ENCODE data around the gene MEIS2. TPM values are rescaled to one million over a fixed set of nuclear protein-coding genes. Genes with fewer than 3 reads are reported as not detected.

Gene MEIS2
- total RNA-seq, 1 donor from 2014 or later = 58.5 TPM

DNA sequence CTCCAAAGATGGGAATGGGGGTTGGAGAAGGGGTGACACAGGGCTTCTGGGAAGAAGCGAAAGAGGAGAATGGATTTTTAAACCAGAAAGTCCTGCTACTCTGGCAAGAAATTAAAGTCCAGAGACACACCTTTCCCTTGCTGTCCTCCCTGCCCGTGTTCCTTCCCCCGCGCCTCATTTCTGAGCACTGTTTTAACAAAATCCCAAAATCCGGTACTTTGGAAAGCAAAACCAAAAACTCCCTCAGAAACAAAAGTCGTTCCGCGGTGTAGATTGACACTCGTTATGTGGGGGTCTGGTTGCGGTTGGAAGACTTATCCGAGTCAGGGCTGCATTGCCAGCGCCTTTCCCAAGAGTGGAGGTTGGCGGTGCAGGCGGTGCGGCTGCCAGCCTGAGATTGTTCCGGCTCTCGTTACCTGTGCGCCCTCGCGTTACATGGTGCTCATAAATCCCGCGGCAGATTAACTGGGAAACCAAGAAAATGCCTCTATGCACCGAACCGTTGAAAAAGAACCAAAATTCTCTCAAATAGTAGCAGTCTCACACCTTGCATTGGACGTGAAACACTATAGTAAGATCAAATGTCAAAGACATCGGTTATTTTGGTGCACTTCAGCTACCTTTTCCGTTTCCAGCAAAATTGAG is 217.7 kb downstream of the MEIS2 start:
- DNase-seq (ENCODE audit: low read depth, low spot score) = no peak
- TF ChIP-seq CTCF (conservative IDR thresholded peaks at IDR 0.05) = no peak

GRCh38 chr15:36882056-36882455 is 218.3 kb downstream of the MEIS2 start:
- H3K27me3 Mint-ChIP-seq (ENCODE audit: low read depth) = peaks cover 100% of the 10 kb centered on the region
- no peaks in the 10 kb centered on the region for H3K9me3 Mint-ChIP-seq
- H3K36me3 Mint-ChIP-seq (ENCODE audit: low read depth) = peaks cover 11% of the 10 kb centered on the region
- no peak for TF ChIP-seq CTCF (conservative IDR thresholded peaks at IDR 0.05)
- no peak overlapping the region for H3K27ac Mint-ChIP-seq (ENCODE audit: unreplicated experiment)
- peak overlapping the region; percentile 80 for H3K4me3 Mint-ChIP-seq
- no peak for DNase-seq (ENCODE audit: low read depth, low spot score)
- peaks cover 71% of the 10 kb centered on the region for H3K4me1 Mint-ChIP-seq

More for the DNA sequence above, 217.7 kb downstream of the MEIS2 start:
- no peaks in the 10 kb centered on the region for H3K9me3 Mint-ChIP-seq
- H3K27ac Mint-ChIP-seq (ENCODE audit: unreplicated experiment) = no peak overlapping the region
- peaks cover 11% of the 10 kb centered on the region for H3K36me3 Mint-ChIP-seq (ENCODE audit: low read depth)
- H3K4me3 Mint-ChIP-seq = peak overlapping the region; percentile 80
- peaks cover 100% of the 10 kb centered on the region for H3K27me3 Mint-ChIP-seq (ENCODE audit: low read depth)
- H3K4me1 Mint-ChIP-seq = peaks cover 71% of the 10 kb centered on the region

DNA sequence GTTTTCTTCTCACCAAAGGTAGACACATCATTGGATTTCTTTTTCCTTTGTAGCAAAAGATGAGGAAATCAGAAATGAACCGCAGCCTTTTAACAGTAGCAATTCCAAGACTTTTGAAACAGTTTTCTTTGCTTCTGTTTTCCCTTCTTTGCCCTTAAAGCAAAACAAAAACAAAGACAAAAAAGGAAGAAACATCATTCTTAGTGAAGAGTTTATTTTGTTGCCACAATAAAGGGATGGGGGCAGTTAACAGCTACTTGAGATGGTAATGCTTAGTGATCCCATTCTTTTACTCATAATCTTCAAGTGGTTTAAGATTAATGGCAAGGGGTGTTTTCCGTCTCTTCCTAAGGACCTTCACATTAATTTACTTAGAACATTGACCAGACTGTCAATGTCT is 218.8 kb downstream of the MEIS2 start:
- no peak for DNase-seq (ENCODE audit: low read depth, low spot score)
- Mint-ChIP-seq H3K4me3 (peak overlapping the region; percentile 14), H3K9me3 (no peaks in the 10 kb centered on the region), H3K27ac (ENCODE audit: unreplicated experiment) (no peak overlapping the region), H3K36me3 (ENCODE audit: low read depth) (peaks cover 11% of the 10 kb centered on the region), H3K27me3 (ENCODE audit: low read depth) (peaks cover 100% of the 10 kb centered on the region), H3K4me1 (peaks cover 72% of the 10 kb centered on the region)
- TF ChIP-seq CTCF (conservative IDR thresholded peaks at IDR 0.05) = no peak

DNA sequence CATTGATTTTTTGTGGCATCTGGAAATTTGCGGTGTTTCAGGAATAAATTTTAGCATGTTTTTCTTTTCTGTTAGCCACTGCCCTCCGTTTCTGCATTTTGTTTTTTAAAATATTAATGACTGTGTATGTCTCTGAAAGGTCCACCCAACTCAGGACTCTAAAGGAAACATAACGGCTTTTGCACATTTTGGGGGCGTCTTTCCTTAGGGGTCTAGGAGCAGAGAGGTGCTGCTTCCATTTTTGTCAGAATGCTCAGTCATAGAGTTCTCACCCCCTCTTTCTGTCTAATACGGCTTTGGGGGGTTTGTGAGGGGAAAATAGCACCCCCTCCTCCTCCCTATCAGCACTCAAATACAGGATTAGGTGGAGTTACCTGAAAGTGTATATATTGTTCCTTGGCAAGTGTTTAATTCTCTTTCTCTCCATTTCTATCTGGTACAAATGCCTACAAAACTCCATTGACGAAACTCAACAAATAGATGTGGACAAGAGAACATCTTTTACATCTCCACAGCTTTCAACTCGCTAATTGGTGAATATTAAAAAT is 219.4 kb downstream of the MEIS2 start:
- H3K4me3 Mint-ChIP-seq = peak overlapping the region; percentile 14
- H3K36me3 Mint-ChIP-seq (ENCODE audit: low read depth) = peaks cover 11% of the 10 kb centered on the region
- H3K27me3 Mint-ChIP-seq (ENCODE audit: low read depth) = peaks cover 100% of the 10 kb centered on the region
- no peak for DNase-seq (ENCODE audit: low read depth, low spot score)
- no peak for TF ChIP-seq CTCF (conservative IDR thresholded peaks at IDR 0.05)
- no peak overlapping the region for H3K27ac Mint-ChIP-seq (ENCODE audit: unreplicated experiment)
- peaks cover 70% of the 10 kb centered on the region for H3K4me1 Mint-ChIP-seq
- H3K9me3 Mint-ChIP-seq = no peaks in the 10 kb centered on the region

GRCh38 chr15:36880224-36880912 is 220.0 kb downstream of the MEIS2 start:
- H3K27ac Mint-ChIP-seq (ENCODE audit: unreplicated experiment) = no peak overlapping the region
- H3K27me3 Mint-ChIP-seq (ENCODE audit: low read depth) = peaks cover 100% of the 10 kb centered on the region
- DNase-seq (ENCODE audit: low read depth, low spot score) = no peak
- no peaks in the 10 kb centered on the region for H3K9me3 Mint-ChIP-seq
- peaks cover 64% of the 10 kb centered on the region for H3K4me1 Mint-ChIP-seq
- H3K4me3 Mint-ChIP-seq = no peak overlapping the region
- H3K36me3 Mint-ChIP-seq (ENCODE audit: low read depth) = peaks cover 11% of the 10 kb centered on the region
- no peak for TF ChIP-seq CTCF (conservative IDR thresholded peaks at IDR 0.05)

All from neural crest cell (in vitro differentiated cells).